ENCODE measurements around the gene C4orf33.

The C4orf33 gene

GRCh38 chr4:129131343-129131742 lies 35.4 kb downstream of the C4orf33 start:
- Histone ChIP-seq H2AFZ (ENCODE audit: low read depth, low read length, severe bottlenecking) (no peak overlapping the region), H3K9me3 (ENCODE audit: insufficient read depth, low read length) (no peaks in the 10 kb centered on the region), H3K4me3 (ENCODE audit: insufficient read depth, low read length, poor library complexity, severe bottlenecking) (no peak overlapping the region), H3K9me2 (replicated peaks; ENCODE audit: insufficient read depth, low read length) (no peaks in the 10 kb centered on the region), H3K4me2 (ENCODE audit: low read depth, low read length, poor library complexity, severe bottlenecking) (no peak overlapping the region), H3K79me2 (ENCODE audit: insufficient read depth, low read length) (no peaks in the 10 kb centered on the region), H3F3A (ENCODE audit: insufficient read depth) (no peaks in the 10 kb centered on the region), H3K27ac (ENCODE audit: low read depth, low read length) (no peak overlapping the region), H4K20me1 (ENCODE audit: low read depth, low read length) (no peaks in the 10 kb centered on the region), H3K27me3 (ENCODE audit: low read length) (no peaks in the 10 kb centered on the region), H3K36me3 (ENCODE audit: low read length) (no peaks in the 10 kb centered on the region), H3K9ac (ENCODE audit: low read length) (no peak overlapping the region)
- TF ChIP-seq EZH2phosphoT487 (conservative IDR thresholded peaks at IDR 0.05; ENCODE audit: low read length) (no peak), CTCF (IDR thresholded peaks at IDR 0.05; ENCODE audit: insufficient read depth, low read length, poor library complexity, severe bottlenecking) (no peak)

DNA sequence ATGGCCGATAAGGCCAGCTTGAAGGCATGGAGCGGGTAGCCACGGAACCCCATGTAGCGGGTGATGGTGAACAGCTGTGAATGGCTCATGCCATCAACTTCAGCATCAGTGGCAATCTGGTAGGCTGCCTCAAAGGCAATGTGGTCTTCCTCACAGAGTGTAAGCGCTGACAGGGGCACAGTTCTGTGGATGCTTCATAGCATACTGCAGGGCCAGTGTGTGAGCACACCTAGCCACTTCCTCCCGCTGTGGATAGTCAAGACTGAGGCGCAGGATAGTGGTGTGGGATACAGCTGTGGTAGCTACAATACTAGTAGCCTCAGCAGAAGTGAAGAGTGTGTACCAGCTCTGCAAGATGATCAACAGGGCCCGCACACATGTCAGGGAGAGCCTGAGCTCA lies 40.5 kb downstream of the C4orf33 start:
- Histone ChIP-seq H3K27me3 (ENCODE audit: low read length) (no peaks in the 10 kb centered on the region), H3K9ac (ENCODE audit: low read length) (no peak overlapping the region), H3K27ac (ENCODE audit: low read depth, low read length) (no peak overlapping the region), H2AFZ (ENCODE audit: low read depth, low read length, severe bottlenecking) (no peak overlapping the region), H3K36me3 (ENCODE audit: low read length) (no peaks in the 10 kb centered on the region), H3K79me2 (ENCODE audit: insufficient read depth, low read length) (no peaks in the 10 kb centered on the region), H3K4me2 (ENCODE audit: low read depth, low read length, poor library complexity, severe bottlenecking) (no peak overlapping the region), H4K20me1 (ENCODE audit: low read depth, low read length) (no peaks in the 10 kb centered on the region), H3K9me2 (replicated peaks; ENCODE audit: insufficient read depth, low read length) (no peaks in the 10 kb centered on the region), H3F3A (ENCODE audit: insufficient read depth) (no peaks in the 10 kb centered on the region), H3K4me3 (ENCODE audit: insufficient read depth, low read length, poor library complexity, severe bottlenecking) (no peak overlapping the region), H3K9me3 (ENCODE audit: insufficient read depth, low read length) (no peaks in the 10 kb centered on the region)
- no peak for TF ChIP-seq CTCF (IDR thresholded peaks at IDR 0.05; ENCODE audit: insufficient read depth, low read length, poor library complexity, severe bottlenecking)
- no peak for TF ChIP-seq EZH2phosphoT487 (conservative IDR thresholded peaks at IDR 0.05; ENCODE audit: low read length)

DNA sequence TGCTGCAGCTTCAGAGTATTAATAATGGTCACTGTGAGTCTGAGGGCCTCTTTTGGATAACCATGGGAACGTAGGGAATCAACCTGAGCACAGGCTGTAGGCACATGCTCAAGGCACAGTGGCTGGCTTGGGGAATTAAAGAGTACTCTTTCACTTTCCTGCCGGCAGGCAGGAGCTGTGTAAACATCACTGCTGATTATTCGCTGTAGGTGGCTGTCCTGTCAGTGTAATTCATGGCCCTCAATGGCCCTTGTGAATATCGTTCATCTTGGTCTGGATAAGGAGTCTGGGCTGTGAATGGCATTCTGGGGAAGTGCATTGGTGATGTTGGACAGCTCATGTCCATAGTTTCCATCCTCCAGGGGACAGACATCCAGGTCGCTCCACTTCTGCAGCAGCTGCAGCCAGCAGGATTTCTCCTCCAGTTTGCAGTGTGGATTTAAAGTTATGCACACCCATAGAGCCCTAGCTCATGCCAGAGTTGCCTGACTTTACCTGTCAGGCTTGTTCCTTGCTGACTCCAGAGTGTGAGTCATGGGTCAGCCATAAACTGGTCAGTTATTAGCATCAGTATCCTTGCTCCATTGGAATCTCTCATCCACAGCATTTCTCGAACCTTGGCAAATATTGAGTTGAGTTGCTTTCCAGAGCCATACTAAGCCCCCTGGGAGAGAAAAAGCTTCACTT lies 43.0 kb downstream of the C4orf33 start:
- H3K9ac ChIP-seq (ENCODE audit: low read length): no peak overlapping the region
- H3K4me3 ChIP-seq (ENCODE audit: insufficient read depth, low read length, poor library complexity, severe bottlenecking): no peak overlapping the region
- H3K9me3 ChIP-seq (ENCODE audit: insufficient read depth, low read length): no peaks in the 10 kb centered on the region
- no peaks in the 10 kb centered on the region for H3K36me3 ChIP-seq (ENCODE audit: low read length)
- no peak for TF ChIP-seq EZH2phosphoT487 (conservative IDR thresholded peaks at IDR 0.05; ENCODE audit: low read length)
- TF ChIP-seq CTCF (IDR thresholded peaks at IDR 0.05; ENCODE audit: insufficient read depth, low read length, poor library complexity, severe bottlenecking): no peak
- H3K4me2 ChIP-seq (ENCODE audit: low read depth, low read length, poor library complexity, severe bottlenecking): no peak overlapping the region
- no peaks in the 10 kb centered on the region for H3K79me2 ChIP-seq (ENCODE audit: insufficient read depth, low read length)
- no peaks in the 10 kb centered on the region for H4K20me1 ChIP-seq (ENCODE audit: low read depth, low read length)
- H3K27me3 ChIP-seq (ENCODE audit: low read length): no peaks in the 10 kb centered on the region
- H2AFZ ChIP-seq (ENCODE audit: low read depth, low read length, severe bottlenecking): no peak overlapping the region
- H3F3A ChIP-seq (ENCODE audit: insufficient read depth): no peaks in the 10 kb centered on the region
- no peak overlapping the region for H3K27ac ChIP-seq (ENCODE audit: low read depth, low read length)
- no peaks in the 10 kb centered on the region for H3K9me2 ChIP-seq (replicated peaks; ENCODE audit: insufficient read depth, low read length)
